Aorta (tissue), 5 donors: ENCODE measurements around the gene BRD4. TPM values are rescaled to one million over a fixed set of nuclear protein-coding genes. Genes with fewer than 3 reads are reported as not detected.
A peak's percentile ranks its signal among the peaks of the same experiment; 100 is the strongest.
"Not testable (repeated sequence)": the region's sequence is repeated elsewhere in the genome, so short reads cannot be mapped to it uniquely, and the experiment has no call there.

Experiments used
- ATAC-seq: fragments of 200-7000 bp; cut with Tn5 transposase; one replicate; pipeline ENCODE4 v1.9.1; 2022; ENCODE audit warnings: moderate library complexity; ENCODE audit not compliant: low FRiP score
- DNase-seq, 2 donors: peaks; one replicate each; pipeline ENCODE4 v3.0.0-alpha.2; 2020
- H3K27ac ChIP-seq, 2 donors: one replicate each; pipeline ENCODE4 v1.5.1; 2013; ENCODE audit warnings: low read length in 2 of 2, mild to moderate bottlenecking in 2 of 2, moderate library complexity in 2 of 2, control low read depth in 1 of 2, inconsistent platforms in 1 of 2, low read depth in 1 of 2
- H3K27me3 ChIP-seq, 2 donors: one replicate each; pipeline ENCODE4 v1.6.1; 2013; ENCODE audit warnings: control low read depth in 1 of 2, low read length in 1 of 2, mild to moderate bottlenecking in 1 of 2, moderate library complexity in 1 of 2; ENCODE audit not compliant: insufficient read depth in 2 of 2, control insufficient read depth in 1 of 2
- H3K36me3 ChIP-seq, 2 donors: one replicate each; pipeline ENCODE4 v1.6.1; 2013; ENCODE audit warnings: control low read depth in 1 of 2, low read length in 1 of 2, mild to moderate bottlenecking in 1 of 2; ENCODE audit not compliant: insufficient read depth in 2 of 2, control insufficient read depth in 1 of 2
- H3K4me1 ChIP-seq, 2 donors: one replicate each; pipeline ENCODE4 v1.6.1; 2013; ENCODE audit warnings: low read length in 2 of 2, control low read depth in 1 of 2, mild to moderate bottlenecking in 1 of 2, moderate library complexity in 1 of 2; ENCODE audit not compliant: insufficient read depth in 2 of 2, control insufficient read depth in 1 of 2
- H3K4me3 ChIP-seq, 2 donors: one replicate each; pipeline ENCODE4 v1.5.1; 2013; ENCODE audit warnings: low read length in 2 of 2, control low read depth in 1 of 2, mild to moderate bottlenecking in 1 of 2
- H3K9me3 ChIP-seq: one replicate; pipeline ENCODE4 v1.6.1; 2013; ENCODE audit warnings: mild to moderate bottlenecking, low read length; ENCODE audit not compliant: control insufficient read depth
- WGBS, 2 donors: extraction: QIAGEN DNeasy Blood & Tissue Kit; methylation state at CpG; one replicate each; pipeline ENCODE4 v1.1.7; 2013; 5-methylcytosine and 5-hydroxymethylcytosine counted together
- intact Hi-C, 2 donors: fragments of 100-400 bp; cut with DNase I; formaldehyde crosslinking; loops; one replicate each; pipeline versions ENCODE4 v1.14.2 to v1.15.0; 2022
- polyA plus RNA-seq, 2 donors: library from polyadenylated mRNA; stranded (reverse); fragments of 200-250 nt; gene quantifications; one replicate each; pipeline ENCODE4 v1.2.3, GENCODE V29; 2013
- total RNA-seq, 2 donors: library from RNA; stranded (reverse); fragmentation: NEBNext Ultra II Directional; extraction: Animal tissue kit (Norgen Biotek cat#: 25700); gene quantifications; one replicate each; pipeline ENCODE4 v1.2.1, GENCODE V29; 2021
- donor health status: healthy with polysubstance abuse.
- donor health status: Bipolar disorder and iron deficiency.
- donor health status: DM: no; HTN: no; CAD: no.
- donor health status: DM: no; HTN: no; CAD: no.
- donor health status: DM: yes; HTN: yes; CAD: no.

The BRD4 gene
- total and polyA plus RNA-seq, 4 donors, result 12.3 to 126 (median 86.6) TPM

GRCh38 chr19:15353908-15354307 lies 21.6 kb upstream of the BRD4 start:
- Histone ChIP-seq H3K36me3 (peaks cover 0 to 6% of the 10 kb centered on the region in 2 donors), H3K4me1 (no peaks in the 10 kb centered on the region)
- WGBS, 2 donors, result 46 to 83% methylated on average over 4 of the region's 4 CpGs

GRCh38 chr19:15352535-15352934 lies 20.2 kb upstream of the BRD4 start:
- H3K4me1 ChIP-seq, H3K9me3 ChIP-seq, intact Hi-C loops, H3K27ac ChIP-seq, H3K27me3 ChIP-seq, H3K36me3 ChIP-seq, ATAC-seq, H3K4me3 ChIP-seq: not testable (repeated sequence)
- DNase-seq, result peak in 1 of 2 donors; percentile 3
- WGBS, 2 donors, result 87 to 90% methylated on average over 8 of the region's 8 CpGs

More at GRCh38 chr19:15353908-15354307, 21.6 kb upstream of the BRD4 start:
- Histone ChIP-seq H3K4me3 (no peak overlapping the region), H3K9me3 (no peaks in the 10 kb centered on the region), H3K27me3 (no peaks in the 10 kb centered on the region), H3K27ac (no peak overlapping the region)
- ATAC-seq, result no peak
- no peak for DNase-seq
- intact Hi-C loops, result no loop called here

GRCh38 chr19:15341328-15341727 lies 9.0 kb upstream of the BRD4 start:
- H3K36me3 ChIP-seq, H3K4me1 ChIP-seq, H3K27ac ChIP-seq, H3K27me3 ChIP-seq, DNase-seq, intact Hi-C loops, ATAC-seq, H3K9me3 ChIP-seq, H3K4me3 ChIP-seq: not testable (repeated sequence)
- whole genome bisulfite sequencing, 2 donors, result 95 to 98% methylated on average over 11 of the region's 11 CpGs

- ATAC-seq (no peak), DNase-seq (no peak)
- Histone ChIP-seq H3K27me3 (no peaks in the 10 kb centered on the region), H3K9me3 (no peaks in the 10 kb centered on the region), H3K4me1 (no peaks in the 10 kb centered on the region), H3K27ac (no peak overlapping the region), H3K36me3 (no peaks in the 10 kb centered on the region), H3K4me3 (no peak overlapping the region)
- intact Hi-C loops, result no loop called here
- WGBS, 2 donors, result 77 to 85% methylated on average over 4 of the region's 4 CpGs
These were observed 7.7 kb upstream of the BRD4 start for GRCh38 chr19:15340086-15340485.

GRCh38 chr19:15337202-15337601 lies 4.9 kb upstream of the BRD4 start:
- no peaks in the 10 kb centered on the region for H3K9me3 ChIP-seq
- no peaks in the 10 kb centered on the region for H3K36me3 ChIP-seq
- DNase-seq (no peak), ATAC-seq (peak; percentile 72)
- H3K27me3 ChIP-seq, result no peaks in the 10 kb centered on the region
- no peak overlapping the region for H3K4me3 ChIP-seq
- intact Hi-C loops, result loop anchor here in 1 of 2 donors (5.0 kb wide), 3 partner anchors 40 to 145 kb away; partner anchors contain the start of gene AKAP8
- H3K27ac ChIP-seq, result peak overlapping the region in 1 of 2 donors; percentile 10
- H3K4me1 ChIP-seq, result no peaks in the 10 kb centered on the region
- 2 to 6% methylated on average over 8 of the region's 8 CpGs for WGBS, 2 donors

- ATAC-seq, H3K36me3 ChIP-seq, H3K27me3 ChIP-seq, DNase-seq, H3K9me3 ChIP-seq, H3K4me3 ChIP-seq, H3K4me1 ChIP-seq: not testable (repeated sequence)
- peak overlapping the region in 1 of 2 donors; percentile 33 for H3K27ac ChIP-seq
- intact Hi-C loops, result loop anchor here in 1 of 2 donors (5.0 kb wide), 3 partner anchors 41 to 144 kb away; partner anchors contain the start of gene AKAP8
- WGBS, 2 donors, result 52 to 61% methylated on average over 7 of the region's 7 CpGs
These were observed 3.7 kb upstream of the BRD4 start for GRCh38 chr19:15335992-15336391.

GRCh38 chr19:15331419-15332310 lies 674 bp downstream of the BRD4 start:
- 1% methylated on average over 55 to 122 of the region's 122 CpGs for WGBS, 2 donors

GRCh38 chr19:15330801-15331418 lies 1.4 kb downstream of the BRD4 start:
- H3K9me3 ChIP-seq, result no peaks in the 10 kb centered on the region
- H3K4me1 ChIP-seq, result peaks cover 0 to 7% of the 10 kb centered on the region in 2 donors
- H3K27ac ChIP-seq, result peak overlapping the region; percentile 91 to 100
- intact Hi-C loops, result loop anchor here in 1 of 2 donors (5.0 kb wide), 2 partner anchors 46 to 64 kb away; partner anchors contain the start of gene AKAP8
- 0 to 1% methylated on average over 17 of the region's 17 CpGs for WGBS, 2 donors
- no peaks in the 10 kb centered on the region for H3K27me3 ChIP-seq
- DNase-seq, result peak in 1 of 2 donors; percentile 64
- no peaks in the 10 kb centered on the region for H3K36me3 ChIP-seq
- H3K4me3 ChIP-seq, result peak overlapping the region; percentile 99 to 100
- ATAC-seq, result peak; percentile 43

More at GRCh38 chr19:15331419-15332310, 674 bp downstream of the BRD4 start:
- H3K27me3 ChIP-seq, result no peaks in the 10 kb centered on the region
- peaks cover 0 to 6% of the 10 kb centered on the region in 2 donors for H3K4me1 ChIP-seq
- DNase-seq, result peak; percentile 66 to 88
- ATAC-seq, result peak; percentile 55
- H3K4me3 ChIP-seq, result peak overlapping the region; percentile 99 to 100
- no peaks in the 10 kb centered on the region for H3K9me3 ChIP-seq
- no peaks in the 10 kb centered on the region for H3K36me3 ChIP-seq
- H3K27ac ChIP-seq, result peak overlapping the region; percentile 99 to 100
- intact Hi-C loops, result loop anchor here in 1 of 2 donors (5.0 kb wide), 2 partner anchors 46 to 64 kb away; partner anchors contain the start of gene AKAP8
